ENCODE measurements around the gene SHISA6.

DNA sequence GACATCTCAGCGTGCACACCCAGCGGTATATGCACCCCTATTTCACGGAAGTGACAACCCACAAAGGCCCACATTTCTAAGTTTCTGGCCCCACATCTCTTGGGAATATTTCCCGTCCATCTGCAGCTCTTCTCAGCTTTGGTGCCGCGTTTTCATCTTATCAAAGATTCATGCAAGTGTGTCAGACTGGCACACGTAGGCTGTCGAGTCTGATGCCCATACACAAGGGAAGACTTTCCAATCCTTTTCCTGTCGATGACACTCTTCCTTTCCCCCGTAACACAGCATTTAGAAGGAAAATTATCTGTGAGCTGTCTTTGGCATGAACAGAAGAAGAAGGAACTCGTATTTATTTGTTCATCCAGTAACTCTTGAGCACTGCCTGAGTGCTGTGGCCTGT, 83.0 kb downstream of the SHISA6 start:
- TF ChIP-seq CSDC2 (CRISPR knock-in tag; IDR thresholded peaks at IDR 0.05), result no peak
- TF ChIP-seq GLIS3 (CRISPR knock-in tag; IDR thresholded peaks at IDR 0.05), result no peak
- no peak for TF ChIP-seq ZFP30 (CRISPR knock-in tag; IDR thresholded peaks at IDR 0.05)
- TF ChIP-seq, protein P1, sequence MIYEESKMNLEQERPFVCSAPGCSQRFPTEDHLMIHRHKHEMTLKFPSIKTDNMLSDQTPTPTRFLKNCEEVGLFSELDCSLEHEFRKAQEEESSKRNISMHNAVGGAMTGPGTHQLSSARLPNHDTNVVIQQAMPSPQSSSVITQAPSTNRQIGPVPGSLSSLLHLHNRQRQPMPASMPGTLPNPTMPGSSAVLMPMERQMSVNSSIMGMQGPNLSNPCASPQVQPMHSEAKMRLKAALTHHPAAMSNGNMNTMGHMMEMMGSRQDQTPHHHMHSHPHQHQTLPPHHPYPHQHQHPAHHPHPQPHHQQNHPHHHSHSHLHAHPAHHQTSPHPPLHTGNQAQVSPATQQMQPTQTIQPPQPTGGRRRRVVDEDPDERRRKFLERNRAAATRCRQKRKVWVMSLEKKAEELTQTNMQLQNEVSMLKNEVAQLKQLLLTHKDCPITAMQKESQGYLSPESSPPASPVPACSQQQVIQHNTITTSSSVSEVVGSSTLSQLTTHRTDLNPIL (CRISPR knock-in tag; IDR thresholded peaks at IDR 0.05; ENCODE audit: low read depth), result no peak
- TF ChIP-seq ZFP3 (CRISPR knock-in tag; IDR thresholded peaks at IDR 0.05), result no peak
- TF ChIP-seq, protein P2, sequence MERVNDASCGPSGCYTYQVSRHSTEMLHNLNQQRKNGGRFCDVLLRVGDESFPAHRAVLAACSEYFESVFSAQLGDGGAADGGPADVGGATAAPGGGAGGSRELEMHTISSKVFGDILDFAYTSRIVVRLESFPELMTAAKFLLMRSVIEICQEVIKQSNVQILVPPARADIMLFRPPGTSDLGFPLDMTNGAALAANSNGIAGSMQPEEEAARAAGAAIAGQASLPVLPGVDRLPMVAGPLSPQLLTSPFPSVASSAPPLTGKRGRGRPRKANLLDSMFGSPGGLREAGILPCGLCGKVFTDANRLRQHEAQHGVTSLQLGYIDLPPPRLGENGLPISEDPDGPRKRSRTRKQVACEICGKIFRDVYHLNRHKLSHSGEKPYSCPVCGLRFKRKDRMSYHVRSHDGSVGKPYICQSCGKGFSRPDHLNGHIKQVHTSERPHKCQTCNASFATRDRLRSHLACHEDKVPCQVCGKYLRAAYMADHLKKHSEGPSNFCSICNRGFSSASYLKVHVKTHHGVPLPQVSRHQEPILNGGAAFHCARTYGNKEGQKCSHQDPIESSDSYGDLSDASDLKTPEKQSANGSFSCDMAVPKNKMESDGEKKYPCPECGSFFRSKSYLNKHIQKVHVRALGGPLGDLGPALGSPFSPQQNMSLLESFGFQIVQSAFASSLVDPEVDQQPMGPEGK (CRISPR knock-in tag; IDR thresholded peaks at IDR 0.05; ENCODE audit: borderline replicate concordance), result no peak
- no peak for TF ChIP-seq ARNTL (CRISPR knock-in tag; IDR thresholded peaks at IDR 0.05; ENCODE audit: borderline replicate concordance, low read depth)
- no peak for TF ChIP-seq SNAI2 (CRISPR knock-in tag; IDR thresholded peaks at IDR 0.05)

All from SK-N-SH treated with all-trans-retinoic acid at 6 μM for 48 hours (cell line).